HL-60 (cell line): ENCODE measurements around the gene CNOT6.

Source experiments
- DNase-seq, 2 experiments: peaks; one replicate each; pipeline ENCODE4 v3.0.0-alpha.2; 2010 to 2020; ENCODE audit warnings: low read depth in 1 of 2, low spot score in 1 of 2
- H3K27ac ChIP-seq: fragments of 250-450 bp; sonication (Bioruptor Pico); replicated peaks from 2 replicates; pipeline ENCODE4 v1.5.1; 2020; ENCODE audit warnings: mild to moderate bottlenecking, moderate library complexity
- H3K27me3 ChIP-seq: fragments of 250-450 bp; sonication (Bioruptor Pico); 2 replicates; pipeline ENCODE4 v1.5.1; 2021; ENCODE audit warnings: mild to moderate bottlenecking, moderate library complexity; ENCODE audit not compliant: insufficient read depth, poor library complexity, severe bottlenecking
- H3K4me3 ChIP-seq: replicated peaks from 2 replicates; pipeline ENCODE4 v1.5.1; 2011; ENCODE audit warnings: mild to moderate bottlenecking, control low read depth, low read length; ENCODE audit not compliant: insufficient read depth
- GABPA ChIP-seq: IDR thresholded peaks from 2 replicates; pipeline ENCODE4 v1.6.1; 2012; ENCODE audit warnings: low read depth
- POLR2AphosphoS5 ChIP-seq: IDR thresholded peaks from 2 replicates; pipeline ENCODE4 v1.6.1; 2012; ENCODE audit warnings: low read depth
- REST ChIP-seq: IDR thresholded peaks from 2 replicates; pipeline ENCODE4 v1.6.1; 2012; ENCODE audit warnings: low read depth; ENCODE audit not compliant: insufficient replicate concordance
- SPI1 ChIP-seq: IDR thresholded peaks from 2 replicates; pipeline ENCODE4 v1.6.1; 2012; ENCODE audit warnings: low read depth, mild to moderate bottlenecking, borderline replicate concordance
- TF ChIP-seq, protein P1 (sequence below): IDR thresholded peaks from one replicate; pipeline ENCODE4 v1.5.1; 2011; ENCODE audit warnings: low read length, control low read depth, inconsistent platforms; ENCODE audit not compliant: insufficient read depth

CNOT6 gene

DNA sequence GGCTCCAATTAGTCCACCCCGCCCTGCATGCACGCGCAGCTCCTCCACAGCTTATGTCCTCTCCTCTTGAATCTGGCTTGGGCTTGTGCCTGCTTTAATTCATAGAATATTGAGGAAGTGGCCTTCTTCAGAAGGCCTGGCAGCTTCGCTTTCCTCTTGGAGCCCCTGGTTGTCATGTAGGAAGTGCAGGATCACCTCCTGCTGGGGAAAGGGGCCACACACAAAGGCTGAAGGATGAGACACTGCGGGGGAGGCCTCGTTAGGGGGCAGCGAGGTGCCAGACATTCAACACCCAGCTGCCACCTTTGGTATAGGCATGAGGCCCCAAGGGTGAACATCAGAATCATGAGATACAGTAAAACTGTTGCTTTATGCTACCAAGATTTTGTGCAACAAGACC is 2.7 kb upstream of the CNOT6 start:
- Histone ChIP-seq H3K4me3 (no peak overlapping the region), H3K27ac (no peak overlapping the region), H3K27me3 (no peaks in the 10 kb centered on the region)
- DNase-seq = peak in 1 of 2 experiments; percentile 53
- TF ChIP-seq REST = no peak
- peak; percentile 79 for TF ChIP-seq SPI1

DNA sequence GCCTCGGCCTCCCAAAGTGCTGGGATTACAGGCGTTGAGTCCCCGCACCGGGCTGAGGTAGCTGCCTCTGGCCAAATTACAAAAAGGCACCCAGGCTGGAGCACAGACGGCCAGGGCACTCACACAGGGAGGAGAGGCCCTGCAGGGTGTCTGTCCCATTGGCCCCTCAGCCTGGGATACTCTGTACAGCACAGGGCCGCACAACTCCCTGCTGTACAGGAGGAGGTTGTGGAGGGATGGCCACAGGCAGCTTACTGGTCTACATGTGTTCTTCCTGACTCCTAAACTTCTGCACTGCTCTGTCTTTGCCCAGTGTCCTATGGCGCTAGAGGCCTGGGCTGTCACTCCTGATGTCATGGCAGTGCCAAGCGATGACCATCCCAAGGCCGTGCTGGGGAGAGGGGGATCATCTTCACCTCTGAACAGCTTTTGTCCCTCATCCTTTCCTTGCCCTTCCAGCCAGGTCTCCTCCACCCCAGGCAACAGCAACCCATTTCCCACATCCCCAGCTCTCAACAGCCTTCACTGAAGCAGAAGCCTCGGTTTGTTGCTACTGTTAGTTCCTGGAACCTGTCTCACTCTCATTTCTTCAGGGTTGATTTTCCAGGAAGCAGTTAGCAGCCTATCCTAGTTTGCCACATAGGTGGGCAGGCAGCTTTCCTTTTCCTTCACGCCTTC is 1.8 kb upstream of the CNOT6 start:
- Histone ChIP-seq H3K27me3 (no peaks in the 10 kb centered on the region), H3K27ac (no peak overlapping the region), H3K4me3 (no peak overlapping the region)
- no peak for DNase-seq
- TF ChIP-seq REST (no peak), SPI1 (no peak), POLR2AphosphoS5 (no peak), GABPA (no peak)
- TF ChIP-seq, protein P1, sequence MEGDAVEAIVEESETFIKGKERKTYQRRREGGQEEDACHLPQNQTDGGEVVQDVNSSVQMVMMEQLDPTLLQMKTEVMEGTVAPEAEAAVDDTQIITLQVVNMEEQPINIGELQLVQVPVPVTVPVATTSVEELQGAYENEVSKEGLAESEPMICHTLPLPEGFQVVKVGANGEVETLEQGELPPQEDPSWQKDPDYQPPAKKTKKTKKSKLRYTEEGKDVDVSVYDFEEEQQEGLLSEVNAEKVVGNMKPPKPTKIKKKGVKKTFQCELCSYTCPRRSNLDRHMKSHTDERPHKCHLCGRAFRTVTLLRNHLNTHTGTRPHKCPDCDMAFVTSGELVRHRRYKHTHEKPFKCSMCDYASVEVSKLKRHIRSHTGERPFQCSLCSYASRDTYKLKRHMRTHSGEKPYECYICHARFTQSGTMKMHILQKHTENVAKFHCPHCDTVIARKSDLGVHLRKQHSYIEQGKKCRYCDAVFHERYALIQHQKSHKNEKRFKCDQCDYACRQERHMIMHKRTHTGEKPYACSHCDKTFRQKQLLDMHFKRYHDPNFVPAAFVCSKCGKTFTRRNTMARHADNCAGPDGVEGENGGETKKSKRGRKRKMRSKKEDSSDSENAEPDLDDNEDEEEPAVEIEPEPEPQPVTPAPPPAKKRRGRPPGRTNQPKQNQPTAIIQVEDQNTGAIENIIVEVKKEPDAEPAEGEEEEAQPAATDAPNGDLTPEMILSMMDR = no peak

GRCh38 chr5:180494510-180495181 is 467 bp downstream of the CNOT6 start:
- H3K27me3 ChIP-seq = no peaks in the 10 kb centered on the region
- peak overlapping the region; percentile 76 for H3K4me3 ChIP-seq
- TF ChIP-seq, protein P1 = no peak
- no peak for TF ChIP-seq GABPA
- no peak for TF ChIP-seq REST
- no peak for DNase-seq
- H3K27ac ChIP-seq = peak overlapping the region; percentile 82
